CD4-positive, alpha-beta T cell treated with Interleukin-2 at 100 ng/mL for 4 hours (primary cell): Measurements from ENCODE around the gene SLC5A4.
A peak's percentile ranks its signal among the peaks of the same experiment; 100 is the strongest.
"Not testable (repeated sequence)": the region's sequence is repeated elsewhere in the genome, so short reads cannot be mapped to it uniquely, and the experiment has no call there.

Source experiments
- DNase-seq: peaks from one replicate; pipeline ENCODE4 v3.0.0-alpha.2; 2020; ENCODE audit warnings: low spot score

SLC5A4 gene

DNA sequence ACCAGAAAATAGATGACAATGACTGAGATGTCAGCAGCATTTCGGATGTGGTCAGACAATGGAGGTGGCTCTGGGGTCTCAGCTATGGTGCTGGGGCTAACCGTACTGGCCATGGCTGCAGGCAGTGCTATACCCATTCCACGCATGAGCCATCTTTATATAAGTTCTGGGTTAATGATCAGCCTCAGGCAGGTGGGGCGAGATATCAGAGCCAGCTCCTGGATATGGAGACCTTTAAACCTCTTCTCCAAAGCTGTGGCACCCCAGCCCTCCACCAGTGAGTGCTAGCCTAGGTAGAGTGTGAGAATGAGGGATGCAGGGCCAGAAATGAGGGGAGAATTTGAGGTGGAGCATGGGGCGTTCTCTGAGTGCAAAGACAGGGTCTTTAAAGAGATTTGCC, at the start of gene SLC5A4:
SLC5A4 (minus strand) TSS at position 131 of the 400 bp plus-strand sequence; CDS start at position 113, 18 bp downstream.
- DNase-seq, result no peak

DNA sequence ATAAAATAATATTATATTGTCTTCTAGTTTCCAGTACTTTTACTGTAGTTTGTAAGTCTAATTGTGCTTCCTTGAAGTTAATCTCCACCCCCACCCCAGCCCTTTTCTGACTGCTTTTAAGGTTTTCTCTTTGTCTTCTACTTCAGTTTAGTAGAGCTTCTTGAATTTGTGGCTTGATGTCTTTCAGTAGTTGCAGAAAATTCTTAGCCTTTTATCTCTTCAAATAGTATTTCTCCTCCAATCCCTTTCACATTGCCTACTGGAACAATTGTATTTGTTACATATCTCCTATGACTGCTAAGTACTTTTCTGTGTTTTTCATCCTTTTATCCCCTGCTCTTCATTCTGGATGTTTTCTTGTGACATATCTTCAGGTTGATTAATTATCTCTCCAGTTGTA, 38.8 kb upstream of the SLC5A4 start:
- not testable (repeated sequence) for DNase-seq

DNA sequence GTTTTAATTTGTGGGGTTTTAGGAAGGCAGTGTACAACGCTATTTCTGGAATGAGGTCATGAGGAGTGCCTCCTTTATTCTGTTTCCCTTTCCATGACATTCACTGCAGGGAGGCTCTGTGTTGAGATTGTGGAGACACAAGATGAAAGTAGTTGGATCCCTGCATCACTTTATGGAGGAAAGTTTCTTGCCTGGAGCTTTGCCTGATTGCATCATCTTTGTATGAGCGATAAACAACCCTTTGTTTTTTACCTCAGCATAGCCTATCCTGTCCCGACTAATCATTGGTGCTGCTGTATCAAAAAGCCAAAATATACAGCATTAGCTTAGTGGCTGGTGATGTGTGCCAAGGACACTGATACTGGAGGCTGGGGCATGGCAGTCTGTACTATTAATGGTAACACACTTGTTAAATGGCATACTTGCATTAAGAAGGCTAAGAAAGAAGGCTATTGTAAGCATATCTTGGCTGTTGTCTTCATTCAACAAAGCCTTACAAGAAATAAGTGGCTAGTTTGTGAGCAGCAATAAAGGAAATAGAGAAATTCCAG, 31.2 kb upstream of the SLC5A4 start:
- no peak for DNase-seq

DNA sequence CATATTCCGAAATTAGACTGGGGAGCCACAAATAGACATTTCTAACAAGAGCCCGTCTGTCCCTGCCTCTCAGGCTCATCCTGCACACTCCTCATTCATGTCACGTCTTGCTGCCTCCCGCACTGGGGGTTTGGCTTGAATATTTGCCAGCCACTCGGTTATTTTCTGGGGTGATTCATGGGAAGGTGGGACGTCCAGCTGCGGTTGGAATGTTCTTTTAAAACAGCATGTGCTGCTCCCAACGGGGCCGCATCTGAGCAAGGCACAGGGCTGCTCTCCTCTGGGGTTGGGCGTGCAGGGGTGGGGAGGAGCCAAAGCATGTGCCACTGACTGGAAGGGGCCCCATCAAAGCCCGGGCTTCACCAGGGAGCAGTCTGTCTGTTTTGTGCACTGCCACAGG, 25.9 kb upstream of the SLC5A4 start:
- DNase-seq, result no peak

DNA sequence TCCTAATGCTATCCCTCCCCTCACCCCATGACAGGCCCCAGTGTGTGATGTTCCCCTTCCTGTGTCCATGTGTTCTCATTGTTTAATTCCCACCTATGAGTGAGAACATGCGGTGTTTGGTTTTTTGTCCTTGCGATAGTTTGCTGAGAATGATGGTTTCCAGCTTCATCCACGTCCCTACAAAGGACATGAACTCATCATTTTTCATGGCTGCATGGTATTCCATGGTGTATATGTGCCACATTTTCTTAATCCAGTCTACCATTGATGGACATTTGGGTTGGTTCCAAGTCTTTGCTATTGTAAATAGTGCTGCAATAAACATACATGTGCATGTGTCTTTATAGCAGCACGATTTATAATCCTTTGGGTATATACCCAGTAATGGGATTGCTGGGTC, 20.2 kb upstream of the SLC5A4 start:
- not testable (repeated sequence) for DNase-seq

DNA sequence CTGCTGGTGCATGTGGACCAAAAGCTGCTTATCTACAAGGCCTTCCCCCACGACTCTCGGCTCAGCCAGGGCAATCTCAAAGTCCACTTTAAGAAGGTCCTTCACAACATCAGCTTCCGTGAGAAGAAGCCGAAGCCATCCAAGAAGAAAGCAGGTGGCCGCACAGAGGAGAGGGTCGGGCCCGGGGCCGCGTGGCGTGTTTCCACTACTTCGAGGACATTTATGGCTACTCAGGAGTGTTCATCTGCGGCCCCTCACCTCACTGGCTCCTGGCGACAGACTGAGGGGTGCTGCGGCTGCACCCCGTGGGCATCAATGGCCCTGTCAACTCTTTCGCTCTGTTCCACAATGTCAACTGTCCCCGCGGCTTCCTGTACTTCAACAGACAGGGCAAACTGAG, 16.2 kb upstream of the SLC5A4 start:
- DNase-seq, result no peak

DNA sequence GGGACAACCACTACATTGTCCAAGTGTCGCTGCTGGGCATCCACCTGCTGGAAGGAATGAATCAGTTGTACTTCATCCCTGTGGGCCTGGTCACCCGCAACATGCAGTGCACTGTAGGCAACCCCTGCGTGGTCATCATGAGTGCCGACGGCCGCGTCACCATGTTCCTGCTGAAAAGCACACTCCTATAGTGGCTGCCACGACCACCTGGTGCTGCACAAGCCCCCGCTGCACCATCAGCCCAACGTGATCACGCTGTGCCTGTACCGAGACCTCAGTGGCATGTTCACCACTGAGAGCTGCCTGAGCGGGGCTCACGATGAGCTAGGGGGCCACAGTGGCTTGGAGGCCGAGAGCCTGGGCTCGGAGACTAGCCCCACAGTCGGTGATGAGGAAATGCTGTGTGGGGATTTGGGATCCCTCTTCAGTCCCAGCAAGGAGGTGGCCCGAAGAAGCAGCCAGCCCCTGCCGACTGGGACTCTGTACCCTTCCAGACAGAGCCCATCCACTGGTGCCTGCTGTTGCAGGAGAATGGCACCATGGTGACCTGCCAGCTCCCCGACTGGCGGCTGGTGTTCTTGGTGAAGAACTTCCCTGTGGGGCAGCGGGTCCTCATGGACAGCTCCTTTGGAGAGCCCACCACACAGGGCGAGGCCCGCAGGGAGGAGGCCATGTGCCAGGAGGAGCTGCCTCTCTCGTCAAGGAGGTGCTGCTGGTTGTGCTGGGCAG, 15.7 kb upstream of the SLC5A4 start:
- DNase-seq, result no peak

DNA sequence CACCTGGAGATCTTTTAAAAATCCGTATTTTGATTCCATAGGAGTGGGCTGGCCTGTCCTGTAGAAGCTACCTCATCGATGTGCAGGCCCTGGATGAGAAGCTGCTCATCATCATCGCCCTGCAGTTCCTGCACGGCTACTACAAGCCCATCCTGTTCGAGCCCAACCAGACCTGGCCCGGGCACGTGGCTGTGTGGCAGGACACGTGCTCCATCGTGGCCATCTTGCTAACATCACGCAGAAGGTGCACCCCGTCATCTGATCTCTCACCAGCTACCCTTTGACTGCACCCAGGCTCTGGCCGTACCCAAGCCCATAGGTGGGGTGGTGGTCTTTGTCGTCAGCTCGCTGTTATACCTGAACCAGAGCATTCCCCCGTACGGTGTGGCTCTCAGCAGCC, 14.2 kb upstream of the SLC5A4 start:
- no peak for DNase-seq

DNA sequence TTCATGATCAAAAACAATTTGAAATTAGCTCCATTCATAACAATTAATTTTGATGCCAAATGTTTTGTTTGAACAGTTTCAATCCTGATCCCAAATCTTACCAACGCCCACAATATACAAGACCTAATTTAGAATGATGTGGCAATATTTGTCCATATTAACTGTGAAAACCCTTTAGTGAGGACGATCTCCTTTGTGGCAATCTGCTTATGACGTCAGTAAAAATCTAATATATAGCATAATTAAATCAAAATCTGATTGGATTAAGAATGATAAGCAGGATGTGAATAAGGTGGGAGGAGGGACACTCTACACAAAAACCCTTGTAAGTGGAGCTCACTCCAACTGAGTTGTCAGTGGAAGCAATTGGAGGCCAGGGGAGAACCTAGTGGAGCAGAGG, 11.9 kb upstream of the SLC5A4 start:
- no peak for DNase-seq

DNA sequence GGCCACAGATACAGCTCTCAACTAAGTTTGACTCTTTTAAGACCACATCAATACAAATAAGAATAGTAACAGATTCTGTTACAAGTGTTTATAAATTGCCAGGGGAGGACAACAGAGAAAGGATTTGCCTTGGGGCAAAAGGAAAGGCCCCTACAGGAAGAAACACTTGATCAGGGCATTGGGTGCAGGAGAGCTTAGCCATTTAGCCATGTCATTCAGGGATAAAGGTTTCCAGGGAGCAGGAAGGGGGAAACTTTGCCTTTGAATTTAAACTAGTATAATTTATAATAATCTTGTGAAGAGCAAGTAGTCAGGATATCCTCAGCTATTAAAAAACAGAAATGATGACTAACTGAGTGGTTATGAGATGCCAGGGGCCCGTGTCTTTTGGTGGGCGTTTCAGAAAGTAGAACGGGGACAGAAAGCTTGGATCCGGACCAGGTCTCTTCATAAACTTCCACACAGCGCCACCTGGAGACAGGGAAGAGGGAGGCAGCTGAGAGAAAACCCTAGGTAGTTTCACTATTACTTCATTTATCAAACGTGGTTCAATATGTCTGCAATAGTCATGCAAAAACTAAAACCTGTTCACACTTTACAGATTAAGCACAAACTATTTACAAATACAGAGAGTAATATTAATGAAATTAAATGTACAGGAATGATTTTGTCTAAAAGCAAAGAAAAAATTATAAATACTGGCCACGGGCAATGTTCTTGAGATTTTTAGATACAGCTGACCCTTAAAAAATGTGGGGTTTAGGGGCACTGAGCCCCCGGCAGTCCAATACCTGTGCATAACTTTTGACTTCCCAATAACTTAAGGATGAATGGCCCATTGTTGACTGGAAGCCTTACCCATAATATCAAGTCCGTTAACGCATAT, 11.0 kb upstream of the SLC5A4 start:
- DNase-seq, result peak; percentile 69

DNA sequence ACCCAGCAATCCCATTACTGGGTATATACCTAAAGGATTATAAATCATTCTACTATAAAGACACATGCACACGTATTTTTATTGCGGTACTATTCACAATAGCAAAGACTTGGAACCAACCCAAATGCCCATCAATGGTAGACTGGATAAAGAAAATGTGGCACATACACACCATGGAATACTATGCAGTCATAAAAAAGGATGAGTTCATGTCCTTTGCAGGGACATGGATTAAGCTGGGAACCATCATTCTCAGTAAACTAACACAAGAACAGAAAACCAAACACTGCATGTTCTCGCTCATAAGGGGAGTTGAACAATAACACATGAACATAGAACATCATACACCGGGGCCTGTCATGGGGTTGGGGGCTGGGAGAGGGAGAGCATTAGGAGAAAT, 8.5 kb upstream of the SLC5A4 start:
- not testable (repeated sequence) for DNase-seq

DNA sequence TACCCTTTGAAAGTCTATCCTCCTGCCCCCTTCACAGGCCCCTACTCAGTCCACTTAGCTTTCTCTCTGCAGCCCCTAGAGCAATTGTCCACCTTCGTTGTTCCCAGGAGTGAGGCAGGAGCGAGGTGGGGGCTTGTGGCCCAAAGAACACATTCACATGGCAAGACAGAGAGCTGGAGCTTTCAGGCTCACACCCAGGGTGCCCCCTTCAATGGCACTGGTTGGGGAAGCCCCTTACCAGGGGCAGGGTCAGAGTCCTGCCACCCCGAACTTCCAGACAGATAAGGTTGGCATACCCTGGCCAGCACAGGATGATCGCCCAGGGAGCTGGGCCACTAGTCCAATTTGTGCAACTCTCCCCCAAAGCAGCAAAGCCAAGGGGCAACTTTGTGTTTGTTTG, 6.2 kb upstream of the SLC5A4 start:
- DNase-seq, result no peak

DNA sequence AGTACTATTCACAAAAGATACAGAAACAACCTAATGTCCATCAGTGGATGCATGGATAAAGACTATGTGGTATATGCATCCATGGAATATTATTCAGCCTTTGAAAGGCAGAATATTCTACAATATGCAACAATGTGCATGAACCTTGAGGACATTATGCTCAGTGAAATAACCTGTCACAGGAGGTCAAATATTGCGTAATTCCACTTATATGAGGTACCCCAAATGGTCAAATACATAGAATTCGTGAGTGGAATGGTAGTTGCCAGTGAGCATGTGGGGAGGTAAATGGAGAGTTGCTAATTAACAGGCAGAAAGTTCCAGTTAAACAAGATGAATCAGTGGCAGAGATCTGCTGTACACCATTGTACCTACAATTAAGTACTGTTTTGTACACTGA, 3.6 kb upstream of the SLC5A4 start:
- no peak for DNase-seq

DNA sequence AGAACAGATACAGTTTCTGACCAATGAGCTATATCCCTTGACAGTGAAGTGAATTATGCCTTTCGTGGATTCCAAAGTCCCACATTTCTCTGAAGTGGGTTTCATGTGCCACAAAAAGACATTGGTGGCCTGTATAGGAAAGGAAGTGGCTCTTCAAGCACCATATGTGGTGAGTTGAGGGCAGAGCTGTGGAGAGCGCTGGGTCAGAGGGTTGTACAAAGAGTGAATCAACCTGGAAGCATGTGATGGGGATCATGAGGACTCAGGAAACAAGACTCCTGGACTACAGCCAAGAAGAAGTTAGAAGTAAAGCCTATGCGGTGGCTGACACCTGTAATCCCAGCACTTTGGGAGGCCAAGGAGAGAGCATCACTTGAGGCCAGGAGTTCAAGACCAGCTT, 579 bp upstream of the SLC5A4 start:
- no peak for DNase-seq

DNA sequence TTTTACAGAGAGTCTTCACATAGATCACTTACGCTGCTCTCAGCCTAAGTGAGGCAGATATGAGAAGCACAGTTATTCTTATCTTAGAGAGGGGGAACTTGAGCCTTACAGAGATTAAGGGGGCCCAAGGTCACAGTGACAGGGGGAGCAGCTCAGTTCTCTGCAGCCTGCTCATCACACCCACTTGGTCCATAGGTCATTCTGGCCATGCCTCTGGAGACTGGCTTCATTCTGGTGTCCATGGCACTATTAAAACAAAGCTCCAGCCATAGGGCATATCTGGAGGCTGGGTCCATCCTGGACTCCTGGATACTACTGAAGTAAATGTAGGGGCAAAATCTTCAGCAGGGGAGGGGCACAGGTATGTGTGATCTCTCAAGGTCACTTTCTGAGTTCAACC, 5.9 kb downstream of the SLC5A4 start:
- DNase-seq, result no peak

DNA sequence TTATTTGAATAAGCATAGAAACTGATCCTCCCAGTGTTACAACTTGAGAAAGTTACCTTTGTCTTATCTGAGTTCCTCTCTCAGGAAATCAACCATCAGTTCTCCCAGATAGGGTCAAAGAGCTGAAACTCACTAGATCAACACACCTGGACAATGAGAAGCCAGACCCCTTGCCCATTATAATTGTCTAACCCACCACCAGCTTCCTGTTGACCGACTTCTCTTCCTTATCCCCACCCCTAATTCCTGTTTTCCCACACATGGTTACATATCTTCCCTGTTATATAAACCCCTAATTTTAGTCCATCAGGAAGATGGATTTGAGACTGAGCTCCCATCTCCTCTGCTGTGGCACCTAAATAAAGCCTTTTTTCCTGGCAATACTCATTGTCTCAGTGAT, 6.9 kb downstream of the SLC5A4 start:
- no peak for DNase-seq

DNA sequence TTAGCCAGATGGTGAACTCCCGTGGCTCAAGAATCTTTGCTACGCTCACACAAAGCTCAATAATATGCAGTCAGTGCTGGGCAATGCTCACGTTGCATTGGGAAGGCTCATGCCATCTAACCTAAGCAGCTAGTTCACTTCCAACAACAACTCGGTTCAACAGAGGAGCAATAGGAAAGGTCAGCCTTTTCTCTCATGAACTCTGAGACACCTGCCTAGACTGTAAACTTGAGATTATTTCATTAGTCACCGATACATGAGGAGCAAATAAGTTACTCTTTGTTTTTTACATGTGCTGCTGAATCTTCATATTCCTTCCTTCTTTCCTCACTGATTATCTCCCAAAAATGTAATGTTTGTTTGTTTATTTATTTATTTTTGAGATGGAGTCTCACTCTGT, 9.0 kb downstream of the SLC5A4 start:
- no peak for DNase-seq

DNA sequence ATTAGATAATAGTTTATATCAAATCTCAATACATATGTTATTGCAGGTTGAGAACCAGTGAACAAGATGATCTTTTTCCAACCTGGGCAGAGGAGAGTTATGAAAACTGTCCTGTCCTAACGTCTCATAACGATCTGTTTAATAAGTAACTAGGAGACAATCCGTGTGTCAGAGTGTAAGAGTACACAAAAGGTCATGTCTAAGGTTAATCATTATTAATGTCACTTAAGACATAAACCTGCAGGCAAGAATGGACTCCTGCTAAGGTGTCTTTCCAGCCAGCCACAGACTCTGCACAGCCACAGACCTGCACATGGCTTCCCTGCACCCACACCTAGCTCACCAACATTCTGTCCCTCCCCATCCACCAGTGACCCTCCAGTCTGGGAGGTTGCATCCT, 10.1 kb downstream of the SLC5A4 start:
- DNase-seq, result no peak

DNA sequence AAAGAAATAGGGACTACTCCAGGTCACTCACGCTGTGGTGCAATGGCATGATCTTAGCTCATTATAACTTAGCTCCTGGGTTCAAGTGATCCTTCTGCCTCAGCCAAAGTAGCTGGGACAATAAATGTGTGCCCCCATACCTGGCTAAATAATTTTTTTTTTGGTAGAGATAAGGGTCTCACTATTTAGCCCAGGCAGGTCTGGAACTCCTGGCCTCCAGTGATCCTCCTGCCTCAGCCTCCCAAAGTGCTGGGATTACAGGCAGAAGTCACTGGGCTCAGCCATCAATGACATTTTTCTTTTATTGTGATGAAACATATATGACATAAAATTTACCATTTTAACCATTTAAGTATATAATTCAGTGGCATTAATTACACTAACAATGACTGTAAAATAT, 10.6 kb downstream of the SLC5A4 start:
- no peak for DNase-seq

DNA sequence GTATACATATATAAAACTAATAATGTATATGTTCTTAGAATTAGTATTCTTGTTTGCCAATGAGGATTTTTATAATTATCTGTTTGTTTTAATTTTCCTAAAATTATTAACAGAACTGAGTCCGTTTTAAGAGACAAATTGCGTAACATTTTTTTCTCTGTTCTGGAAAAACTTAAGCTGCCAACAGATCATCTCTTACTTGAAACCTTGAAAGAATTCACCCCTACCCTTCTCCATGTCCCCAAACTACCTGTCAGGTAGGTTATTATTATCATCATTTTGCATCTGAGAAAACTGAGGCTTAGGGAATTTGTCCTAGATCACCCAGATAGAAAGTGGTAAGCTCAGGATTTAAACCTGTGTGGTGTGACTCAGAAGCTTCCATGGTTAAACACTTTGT, 14.7 kb downstream of the SLC5A4 start:
- DNase-seq, result no peak

DNA sequence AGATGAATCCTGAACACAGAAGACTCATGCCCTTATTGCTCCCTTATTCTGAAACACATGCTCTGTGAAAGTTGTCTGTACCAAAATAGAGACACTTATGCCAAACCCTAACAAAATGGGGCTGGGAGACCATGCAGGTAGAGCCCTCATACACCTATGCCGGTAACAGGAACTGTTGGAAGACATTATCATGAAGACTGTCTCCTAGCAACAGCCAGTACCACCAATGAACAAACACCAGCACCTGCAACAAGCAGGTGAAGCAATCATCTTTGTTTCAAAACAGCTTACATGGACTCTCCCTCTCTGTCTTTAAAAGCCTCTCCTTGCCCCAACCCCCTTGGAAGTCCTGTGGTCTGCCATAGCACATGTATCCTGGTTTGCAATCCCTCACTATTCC, 17.2 kb downstream of the SLC5A4 start:
- no peak for DNase-seq

DNA sequence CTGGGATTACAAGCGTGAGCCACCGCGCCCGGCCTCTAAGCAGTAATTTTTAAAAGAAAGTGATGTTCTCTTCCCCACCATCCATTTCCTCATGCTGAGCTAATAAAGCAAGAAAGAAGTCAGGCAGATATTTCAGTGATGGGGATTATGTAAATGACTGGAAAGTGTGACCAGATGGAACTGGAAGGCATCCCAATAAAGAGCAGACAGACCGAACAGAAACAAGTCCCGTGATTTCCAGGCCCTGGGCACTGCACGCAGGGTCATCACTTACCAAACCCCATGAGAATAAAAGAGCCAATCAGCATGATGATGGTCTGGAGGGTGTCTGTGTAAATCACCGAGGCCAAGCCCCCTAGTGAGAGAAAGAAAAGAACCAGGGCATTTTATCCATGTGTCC, 18.2 kb downstream of the SLC5A4 start:
- DNase-seq, result no peak

DNA sequence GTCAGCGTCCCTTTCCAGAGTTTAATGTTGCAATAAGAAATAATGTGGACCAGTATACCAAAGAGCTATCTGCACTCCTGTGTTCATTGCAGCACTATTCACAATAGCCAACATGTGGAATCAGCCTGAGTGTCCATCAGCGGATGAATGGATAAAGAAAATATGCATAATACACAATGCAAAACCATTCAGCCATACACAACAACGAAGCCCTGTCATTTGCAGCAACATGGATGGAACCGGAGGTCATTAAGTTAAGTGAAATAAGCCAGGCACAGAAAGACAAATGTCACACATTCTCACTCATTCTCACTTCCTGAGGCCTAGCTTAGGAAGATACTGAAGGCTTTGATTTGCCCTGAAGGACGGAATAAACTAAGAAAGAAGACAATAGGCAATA, 22.1 kb downstream of the SLC5A4 start:
- DNase-seq, result no peak
